GM20431 (cell line): Measurements from ENCODE around the gene SLC25A12.

Experiments used
- in situ Hi-C: fragments of 300-500 bp; cut with MseI, MboI; formaldehyde crosslinking; loops from one replicate; pipeline ENCODE4 v1.15.0; 2020; ENCODE audit warnings: low sequenced_read_pairs; ENCODE audit not compliant: unreplicated experiment

Gene SLC25A12

DNA sequence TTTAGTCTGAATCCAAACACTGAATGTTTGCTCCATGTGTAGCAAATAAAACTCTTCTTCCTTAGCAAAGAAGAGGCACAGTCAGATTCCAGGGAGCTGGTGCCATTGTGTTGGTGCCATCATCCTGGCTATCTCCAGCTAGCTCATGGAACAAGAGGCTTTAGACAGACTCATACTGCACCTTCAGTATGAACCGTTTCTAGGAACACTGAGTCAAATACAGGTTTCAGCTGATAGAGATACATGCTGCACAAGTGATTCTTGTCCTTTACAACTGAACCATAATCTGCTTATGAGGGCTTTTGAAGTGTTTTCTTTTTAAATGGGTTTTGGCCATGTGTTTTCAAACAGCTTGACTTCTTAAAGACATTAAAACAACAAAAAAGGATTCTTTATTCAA lies 148.9 kb downstream of the SLC25A12 start:
- in situ Hi-C loops = no loop called here

DNA sequence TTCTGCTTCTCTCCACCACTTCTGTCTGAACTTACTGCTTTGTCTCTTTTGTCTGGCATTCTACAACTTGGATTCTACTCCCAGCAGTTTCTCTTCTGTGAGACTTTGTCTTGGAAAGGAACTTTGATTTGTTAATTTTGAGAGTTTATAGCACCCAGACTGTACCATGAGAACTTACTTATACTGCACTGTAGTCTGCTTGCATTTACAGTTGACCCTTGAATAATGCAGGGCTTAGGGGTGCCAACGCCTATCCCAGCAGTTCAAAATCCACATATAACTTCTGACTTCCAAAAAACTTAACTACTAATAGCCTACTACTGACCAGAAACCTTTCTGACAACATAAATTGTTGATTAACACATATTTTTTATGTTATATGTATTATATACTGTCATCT lies 151.3 kb downstream of the SLC25A12 start:
- in situ Hi-C loops = no loop called here

- in situ Hi-C loops = no loop called here
Measured at GRCh38 chr2:171741189-171741588, 152.9 kb downstream of the SLC25A12 start.

DNA sequence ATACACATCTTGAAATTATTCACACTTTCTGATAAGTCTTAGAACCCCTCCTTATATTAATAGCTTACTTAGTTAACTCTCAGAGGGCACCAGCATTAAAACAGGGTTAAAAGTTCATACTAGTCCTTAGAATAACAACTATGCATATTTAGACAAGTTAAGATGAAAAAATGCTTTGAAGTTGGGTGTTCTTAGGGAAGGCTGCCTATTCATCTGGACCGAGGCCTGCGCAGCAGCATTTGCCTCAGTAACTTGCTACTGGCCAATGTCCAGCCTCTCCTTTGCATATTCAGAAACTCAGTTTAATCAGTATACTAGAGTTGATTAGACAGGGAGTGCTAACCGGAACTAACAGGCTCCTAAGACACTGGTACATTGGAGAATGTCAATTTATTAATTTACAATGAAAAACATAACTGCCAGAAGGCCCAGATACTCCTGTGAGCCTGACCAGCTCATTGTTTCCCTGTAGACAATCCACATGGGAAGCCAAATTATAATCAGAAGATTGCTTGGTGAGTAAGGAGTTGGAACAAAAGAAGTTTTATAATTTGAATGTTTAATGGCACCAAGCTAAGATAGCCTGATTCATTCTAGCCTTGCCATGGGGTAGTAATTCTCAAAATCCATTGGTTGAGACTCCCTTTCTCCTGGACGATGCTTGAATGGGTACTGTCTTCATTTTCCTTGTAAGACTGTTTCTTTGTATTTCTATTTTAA lies 157.9 kb downstream of the SLC25A12 start:
- in situ Hi-C loops = no loop called here
